Measurements from ENCODE around the gene C19orf38. TPM values are rescaled to one million over a fixed set of nuclear protein-coding genes. Genes with fewer than 3 reads are reported as not detected.
A peak's percentile ranks its signal among the peaks of the same experiment; 100 is the strongest.

C19orf38 gene
- total and polyA plus RNA-seq, 2 donors (not counting 3 experiments of a cell fraction or from before 2014, with no cell fraction given) = not detected

- H3K36me3 ChIP-seq (ENCODE audit: control insufficient read depth in 2 of 2, extremely low read depth in 1 of 2, insufficient read depth in 2 of 2, low read length in 2 of 2) = peaks cover 2 to 36% of the 10 kb centered on the region in 2 experiments
- DNase-seq (ENCODE audit: low read depth, low spot score) (no peak), FAIRE-seq (no peak)
- no peaks in the 10 kb centered on the region for H3K27me3 ChIP-seq (ENCODE audit: control insufficient read depth in 2 of 2, insufficient read depth in 2 of 2, low read length in 2 of 2)
- H3K4me3 ChIP-seq (replicated peaks in 1 of 3; ENCODE audit: insufficient read depth in 1 of 3, low read depth in 1 of 3, low read length in 3 of 3) = no peak overlapping the region
- POLR2A ChIA-PET = no interaction called here
- H3K4me2 ChIP-seq (ENCODE audit: insufficient read depth, low read length) = no peak overlapping the region
- no peaks in the 10 kb centered on the region for H4K20me1 ChIP-seq (replicated peaks; ENCODE audit: control insufficient read depth, extremely low read depth, insufficient read depth, low read length)
- TF ChIP-seq MAX (IDR thresholded peaks at IDR 0.05; ENCODE audit: insufficient read depth, insufficient read length) = no peak
- TF ChIP-seq EZH2 (IDR thresholded peaks at IDR 0.05; ENCODE audit: borderline replicate concordance, low read depth, low read length, severe bottlenecking) = no peak
- TF ChIP-seq POLR2AphosphoS5 (IDR thresholded peaks at IDR 0.05; ENCODE audit: insufficient read depth, low read depth, low read length) = no peak
- TF ChIP-seq CTCF (IDR thresholded peaks at IDR 0.05; ENCODE audit: extremely low read depth in 1 of 2, insufficient read depth in 1 of 2, low read depth in 1 of 2, low read length in 2 of 2) = no peak
- TF ChIP-seq FOS (IDR thresholded peaks at IDR 0.05; ENCODE audit: borderline replicate concordance, insufficient read depth, low read length) = no peak
- no peak for TF ChIP-seq GATA2 (IDR thresholded peaks at IDR 0.05; ENCODE audit: insufficient read depth, insufficient read length, low read depth, low read length)
- no peak for TF ChIP-seq JUN (IDR thresholded peaks at IDR 0.05; ENCODE audit: borderline replicate concordance, insufficient read depth, insufficient read length, low read depth)
- TF ChIP-seq POLR2A (IDR thresholded peaks at IDR 0.05; ENCODE audit: low read depth, low read length) = peak; percentile 33
- peaks cover under 1% of the 10 kb centered on the region for H3K4me1 ChIP-seq (ENCODE audit: control insufficient read depth, extremely low read depth, insufficient read depth, low read length)
- H3K9me3 ChIP-seq (replicated peaks; ENCODE audit: control insufficient read depth, insufficient read depth, low read length) = no peaks in the 10 kb centered on the region
- no peak overlapping the region for H2AFZ ChIP-seq (ENCODE audit: low read depth, low read length)
- dilution Hi-C loops (cut with MboI; ENCODE audit: extremely low pct_ligation_motif_present, low sequenced_read_pairs) (no loop called here), intact Hi-C loops (cut with micrococcal nuclease) (no loop called here)
- no peak overlapping the region for H3K27ac ChIP-seq (ENCODE audit: insufficient read depth, low read depth, low read length)
- CTCF ChIA-PET = interaction anchor here (0.5 to 2.6 kb wide), 4 partner anchors 11 to 328 kb away, joined by 4 to 12 read pairs (median 8); partner anchors contain the start of genes DNM2 and KEAP1
- no peak overlapping the region for H3K9ac ChIP-seq (replicated peaks; ENCODE audit: extremely low read depth, insufficient read depth, low read length)
- H3K79me2 ChIP-seq (ENCODE audit: control insufficient read depth, insufficient read depth, low read length) = no peaks in the 10 kb centered on the region
- TSS peak; percentile 12 for BruUV-seq (replicated peaks)
- no peaks in the 10 kb centered on the region for H3K9me1 ChIP-seq (replicated peaks; ENCODE audit: control insufficient read depth, extremely low read depth, insufficient read depth, low read length)
These were observed 17.1 kb upstream of the C19orf38 start for GRCh38 chr19:10830931-10831779.

All from endothelial cell of umbilical vein (primary cell).